Suprapubic skin (tissue), 4 donors: ENCODE measurements around the gene VWA7. TPM values are rescaled to one million over a fixed set of nuclear protein-coding genes. Genes with fewer than 3 reads are reported as not detected.
"Not testable (repeated sequence)": the region's sequence is repeated elsewhere in the genome, so short reads cannot be mapped to it uniquely, and the experiment has no call there.

ENCODE experiments used
- DNase-seq, 2 donors: peaks; one replicate each; pipeline ENCODE4 v3.0.0-alpha.2; 2019; ENCODE audit warnings: low spot score in 2 of 2
- H3K27ac ChIP-seq: fragments of 200-600 bp; sonication (generic); one replicate; pipeline ENCODE4 v1.5.1; 2019
- H3K27me3 ChIP-seq: fragments of 200-600 bp; sonication (generic); one replicate; pipeline ENCODE4 v1.5.1; 2019
- H3K36me3 ChIP-seq: fragments of 200-600 bp; sonication (generic); one replicate; pipeline ENCODE4 v1.5.1; 2019
- H3K4me1 ChIP-seq: fragments of 200-600 bp; sonication (generic); one replicate; pipeline ENCODE4 v1.5.1; 2019
- H3K4me3 ChIP-seq: fragments of 200-600 bp; sonication (generic); one replicate; pipeline ENCODE4 v1.5.1; 2019; ENCODE audit warnings: mild to moderate bottlenecking
- H3K9me3 ChIP-seq: fragments of 200-600 bp; sonication (generic); one replicate; pipeline ENCODE4 v1.5.1; 2019
- CTCF ChIP-seq, 2 donors: fragments of 200-600 bp in 1 of 2; fragments of 450-650 bp in 1 of 2; sonication (generic) in 1 of 2; IDR thresholded peaks; one replicate each; pipeline ENCODE4 v1.5.1; 2016 to 2019; ENCODE audit warnings: antibody characterized with exemption in 2 of 2, mild to moderate bottlenecking in 1 of 2, moderate library complexity in 1 of 2
- EP300 ChIP-seq: sonication (generic); formaldehyde crosslinking; IDR thresholded peaks from one replicate; pipeline ENCODE4 v1.6.1; 2017; ENCODE audit warnings: antibody characterized with exemption
- POLR2A ChIP-seq, 2 donors: fragments of 450-650 bp; IDR thresholded peaks; one replicate each; pipeline ENCODE4 v1.6.1; 2017; ENCODE audit warnings: antibody characterized with exemption in 2 of 2, mild to moderate bottlenecking in 2 of 2, moderate library complexity in 2 of 2
- POLR2AphosphoS5 ChIP-seq, 3 donors: sonication (generic); formaldehyde crosslinking; IDR thresholded peaks; one replicate each; pipeline ENCODE4 v1.6.1; 2017; ENCODE audit warnings: antibody characterized with exemption in 3 of 3
- WGBS: methylation state at CpG from one replicate; pipeline ENCODE4 v1.1.5; 2018; 5-methylcytosine and 5-hydroxymethylcytosine counted together
- total RNA-seq, 4 donors: library from RNA; depleted of rRNA; stranded (reverse); fragments of >200 nt; gene quantifications; one replicate each; pipeline ENCODE4 v1.1.0, GENCODE V29; 2016

The VWA7 gene
- total RNA-seq, 4 donors from 2014 or later = 1.3 to 3.3 (median 2.3) TPM

GRCh38 chr6:31821301-31822035 lies 44.3 kb upstream of the VWA7 start:
- no peak for TF ChIP-seq POLR2A (IDR thresholded peaks at IDR 0.05)
- TF ChIP-seq CTCF (IDR thresholded peaks at IDR 0.05) = no peak
- no peak for TF ChIP-seq EP300
- TF ChIP-seq POLR2AphosphoS5 (IDR thresholded peaks at IDR 0.05) = no peak
- peak overlapping the region; percentile 61 for H3K4me3 ChIP-seq
- H3K9me3 ChIP-seq = no peaks in the 10 kb centered on the region
- peaks cover 85% of the 10 kb centered on the region for H3K4me1 ChIP-seq
- WGBS = 2% methylated on average over 39 of the region's 39 CpGs
- no peaks in the 10 kb centered on the region for H3K27me3 ChIP-seq
- peak; percentile 89 to 91 for DNase-seq
- peak overlapping the region; percentile 96 for H3K27ac ChIP-seq
- H3K36me3 ChIP-seq = no peaks in the 10 kb centered on the region

- Histone ChIP-seq H3K4me1 (peaks cover 74% of the 10 kb centered on the region), H3K27ac (peak overlapping the region; percentile 96)
- not testable (repeated sequence) for DNase-seq, H3K36me3 ChIP-seq, H3K4me3 ChIP-seq, H3K27me3 ChIP-seq, H3K9me3 ChIP-seq
- WGBS = 65% methylated on average over 10 of the region's 10 CpGs
Measured at GRCh38 chr6:31820399-31820798, 43.3 kb upstream of the VWA7 start.

GRCh38 chr6:31819871-31820299 lies 42.8 kb upstream of the VWA7 start:
- Histone ChIP-seq H3K36me3 (no peaks in the 10 kb centered on the region), H3K27me3 (no peaks in the 10 kb centered on the region), H3K4me1 (peaks cover 72% of the 10 kb centered on the region), H3K4me3 (peak overlapping the region; percentile 58), H3K9me3 (no peaks in the 10 kb centered on the region), H3K27ac (peak overlapping the region; percentile 59)
- DNase-seq = no peak
- no peak for TF ChIP-seq POLR2A (IDR thresholded peaks at IDR 0.05)
- TF ChIP-seq CTCF (IDR thresholded peaks at IDR 0.05) = no peak
- no peak for TF ChIP-seq POLR2AphosphoS5 (IDR thresholded peaks at IDR 0.05)
- no peak for TF ChIP-seq EP300

- not testable (repeated sequence) for H3K9me3 ChIP-seq, DNase-seq, H3K27me3 ChIP-seq, H3K36me3 ChIP-seq
- H3K4me1 ChIP-seq = peaks cover 68% of the 10 kb centered on the region
- 30% methylated on average over 8 of the region's 8 CpGs for WGBS
- peak overlapping the region; percentile 58 for H3K4me3 ChIP-seq
- peak overlapping the region; percentile 77 for H3K27ac ChIP-seq
Measured at GRCh38 chr6:31817929-31818511, 40.9 kb upstream of the VWA7 start.

GRCh38 chr6:31817133-31817928 lies 40.2 kb upstream of the VWA7 start:
- not testable (repeated sequence) for H3K36me3 ChIP-seq, DNase-seq, H3K9me3 ChIP-seq, H3K27me3 ChIP-seq
- Histone ChIP-seq H3K4me1 (peaks cover 66% of the 10 kb centered on the region), H3K4me3 (peak overlapping the region; percentile 58), H3K27ac (peak overlapping the region; percentile 77)
- 34% methylated on average over 11 of the region's 37 CpGs for WGBS

GRCh38 chr6:31815025-31815838 lies 38.1 kb upstream of the VWA7 start, which contains the start of the genes HSPA1A and HSPA1L:
Gene HSPA1A, plus strand, starts transcription at chr6:31815543. Its CDS starts 214 bp downstream, at chr6:31815757.
Gene HSPA1L, minus strand, starts transcription at chr6:31815283. Its CDS starts 3,311 bp downstream, at chr6:31811972.
- WGBS = under 1% methylated on average over 26 of the region's 56 CpGs
- peaks cover 49% of the 10 kb centered on the region for H3K4me1 ChIP-seq
- DNase-seq = peak; percentile 98
- no peaks in the 10 kb centered on the region for H3K36me3 ChIP-seq
- no peaks in the 10 kb centered on the region for H3K9me3 ChIP-seq
- peak within 1 kb of the TSS; percentile 72 for H3K4me3 ChIP-seq
- TF ChIP-seq CTCF (IDR thresholded peaks at IDR 0.05) (no peak), EP300 (no peak), POLR2A (IDR thresholded peaks at IDR 0.05) (peak; percentile 96 to 99), POLR2AphosphoS5 (IDR thresholded peaks at IDR 0.05) (peak; percentile 90 to 96 (median 96))
- no peaks in the 10 kb centered on the region for H3K27me3 ChIP-seq
- H3K27ac ChIP-seq = peak within 1 kb of the TSS; percentile 98
